ACC112 (cell line): ENCODE results near the gene PALLD.
A peak's percentile ranks its signal among the peaks of the same experiment; 100 is the strongest.

Experiments
- H2AFZ ChIP-seq: fragments of 200-600 bp; sonication (generic); one replicate; pipeline ENCODE4 v1.6.0; 2017; ENCODE audit warnings: antibody characterized with exemption, low read length; ENCODE audit not compliant: unreplicated experiment
- H3K27ac ChIP-seq: fragments of 200-600 bp; sonication (generic); 2 replicates; pipeline ENCODE4 v1.5.1; 2014; ENCODE audit warnings: low read depth, mild to moderate bottlenecking, antibody characterized with exemption, low read length, moderate library complexity
- H3K27me3 ChIP-seq: fragments of 200-600 bp; sonication (generic); 2 replicates; pipeline ENCODE4 v1.6.1; 2014; ENCODE audit warnings: mild to moderate bottlenecking, antibody characterized with exemption, low read length, moderate library complexity, mixed read lengths; ENCODE audit not compliant: insufficient read depth
- H3K36me3 ChIP-seq: fragments of 200-600 bp; sonication (generic); 2 replicates; pipeline ENCODE4 v1.6.1; 2016; ENCODE audit warnings: mild to moderate bottlenecking, antibody characterized with exemption, low read length, moderate library complexity, mixed read lengths; ENCODE audit not compliant: insufficient read depth
- H3K4me1 ChIP-seq: fragments of 200-600 bp; sonication (generic); one replicate; pipeline ENCODE4 v1.6.1; 2016; ENCODE audit warnings: low read length, mixed read lengths; ENCODE audit not compliant: insufficient read depth, unreplicated experiment, control insufficient read depth
- H3K4me3 ChIP-seq: fragments of 200-600 bp; sonication (generic); 2 replicates; pipeline ENCODE4 v1.5.1; 2014; ENCODE audit warnings: mild to moderate bottlenecking, low read depth, low read length
- H3K79me2 ChIP-seq: fragments of 200-600 bp; sonication (generic); one replicate; pipeline ENCODE4 v1.6.0; 2016; ENCODE audit warnings: low read length; ENCODE audit not compliant: control insufficient read depth, unreplicated experiment, insufficient read depth

The PALLD gene

GRCh38 chr4:168892475-168892874 is 395.6 kb downstream of the PALLD start:
- Histone ChIP-seq H3K4me3 (no peak overlapping the region), H3K36me3 (peaks cover 32% of the 10 kb centered on the region), H3K79me2 (peaks cover 18% of the 10 kb centered on the region), H3K27me3 (no peaks in the 10 kb centered on the region), H3K27ac (no peak overlapping the region), H2AFZ (no peak overlapping the region), H3K4me1 (peaks cover 10% of the 10 kb centered on the region)

DNA sequence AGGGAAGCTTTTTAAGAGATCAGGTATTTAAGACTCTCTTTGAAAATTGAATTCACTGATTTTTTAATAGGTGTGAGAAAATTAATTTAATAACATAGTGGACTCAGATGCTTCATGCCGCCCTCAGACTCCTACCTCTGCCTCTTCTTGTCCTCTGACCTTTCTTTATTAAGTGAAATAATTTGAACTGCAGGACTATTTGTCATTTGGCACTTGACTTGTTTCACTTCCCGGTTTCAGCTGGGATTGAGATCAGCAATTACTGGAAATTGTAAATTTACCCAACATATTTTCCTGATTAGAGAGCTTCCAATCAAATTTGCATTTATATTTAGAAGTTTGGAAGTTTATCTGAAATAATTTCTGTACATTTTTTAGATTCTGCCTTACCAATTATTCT is 396.4 kb downstream of the PALLD start:
- Histone ChIP-seq H3K36me3 (peaks cover 36% of the 10 kb centered on the region), H3K4me3 (no peak overlapping the region)

GRCh38 chr4:168893807-168894206 is 397.0 kb downstream of the PALLD start:
- Histone ChIP-seq H3K4me3 (no peak overlapping the region), H3K36me3 (peaks cover 42% of the 10 kb centered on the region), H3K4me1 (peaks cover 3% of the 10 kb centered on the region), H3K79me2 (peaks cover 6% of the 10 kb centered on the region), H3K27ac (no peak overlapping the region), H2AFZ (no peak overlapping the region), H3K27me3 (no peaks in the 10 kb centered on the region)

More for the DNA sequence above, 396.4 kb downstream of the PALLD start:
- no peaks in the 10 kb centered on the region for H3K27me3 ChIP-seq
- peaks cover 12% of the 10 kb centered on the region for H3K79me2 ChIP-seq
- H3K27ac ChIP-seq, result no peak overlapping the region
- peaks cover 3% of the 10 kb centered on the region for H3K4me1 ChIP-seq
- no peak overlapping the region for H2AFZ ChIP-seq

DNA sequence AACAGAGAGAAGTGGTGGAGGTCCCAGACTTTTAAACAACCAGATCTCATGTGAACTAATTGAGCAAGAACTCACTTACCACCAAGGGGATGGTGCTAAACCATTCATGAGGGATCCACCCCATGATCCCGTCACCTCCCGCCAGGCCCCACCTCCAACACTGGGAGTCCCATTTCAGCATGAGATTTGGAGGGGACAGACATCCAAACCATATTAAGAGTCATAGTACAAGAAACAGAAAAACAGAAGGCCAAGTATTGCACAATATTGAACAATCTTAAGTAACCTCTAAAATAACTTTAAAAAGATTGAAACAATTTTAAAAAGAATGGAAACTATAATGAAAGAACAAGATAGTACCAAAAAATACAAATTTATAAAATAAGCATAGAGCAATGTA is 403.2 kb downstream of the PALLD start:
- no peaks in the 10 kb centered on the region for H3K4me1 ChIP-seq
- H3K27me3 ChIP-seq, result no peaks in the 10 kb centered on the region
- H3K79me2 ChIP-seq, result no peaks in the 10 kb centered on the region
- H3K36me3 ChIP-seq, result peaks cover 37% of the 10 kb centered on the region
- H2AFZ ChIP-seq, result no peak overlapping the region
- no peak overlapping the region for H3K27ac ChIP-seq
- no peak overlapping the region for H3K4me3 ChIP-seq

- Histone ChIP-seq H3K79me2 (no peaks in the 10 kb centered on the region), H3K27me3 (no peaks in the 10 kb centered on the region), H3K36me3 (peaks cover 22% of the 10 kb centered on the region), H3K4me1 (peaks cover 21% of the 10 kb centered on the region), H3K27ac (peak overlapping the region; percentile 73), H2AFZ (no peak overlapping the region), H3K4me3 (no peak overlapping the region)
Observed at GRCh38 chr4:168907119-168907698, 410.4 kb downstream of the PALLD start.

DNA sequence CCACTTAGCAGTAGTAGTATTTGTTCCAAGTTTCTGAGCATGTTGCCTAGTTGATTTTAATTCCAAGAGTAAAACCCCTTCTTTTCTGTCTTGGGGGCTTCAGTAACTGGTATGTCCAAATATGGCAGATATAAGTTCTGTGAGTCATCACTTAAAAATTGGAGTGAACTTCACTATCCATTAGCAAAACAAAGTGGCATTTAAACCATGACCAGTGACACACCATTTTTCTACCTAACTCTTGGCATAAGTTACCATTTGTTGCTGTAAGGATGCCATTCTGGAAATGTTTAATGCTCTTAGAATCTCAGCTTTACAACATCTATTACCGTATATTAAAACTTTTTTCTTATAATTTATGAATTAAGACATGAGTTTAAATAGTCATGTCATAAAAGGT is 411.2 kb downstream of the PALLD start:
- H3K79me2 ChIP-seq, result no peaks in the 10 kb centered on the region
- H3K4me1 ChIP-seq, result peaks cover 21% of the 10 kb centered on the region
- no peak overlapping the region for H2AFZ ChIP-seq
- no peak overlapping the region for H3K4me3 ChIP-seq
- peak overlapping the region; percentile 73 for H3K27ac ChIP-seq
- H3K27me3 ChIP-seq, result no peaks in the 10 kb centered on the region
- peaks cover 25% of the 10 kb centered on the region for H3K36me3 ChIP-seq

GRCh38 chr4:168908851-168909273 is 412.0 kb downstream of the PALLD start:
- H3K36me3 ChIP-seq, result peaks cover 23% of the 10 kb centered on the region
- H3K4me1 ChIP-seq, result peaks cover 21% of the 10 kb centered on the region
- H2AFZ ChIP-seq, result no peak overlapping the region
- no peaks in the 10 kb centered on the region for H3K79me2 ChIP-seq
- H3K27me3 ChIP-seq, result no peaks in the 10 kb centered on the region
- no peak overlapping the region for H3K4me3 ChIP-seq
- peak overlapping the region; percentile 73 for H3K27ac ChIP-seq

DNA sequence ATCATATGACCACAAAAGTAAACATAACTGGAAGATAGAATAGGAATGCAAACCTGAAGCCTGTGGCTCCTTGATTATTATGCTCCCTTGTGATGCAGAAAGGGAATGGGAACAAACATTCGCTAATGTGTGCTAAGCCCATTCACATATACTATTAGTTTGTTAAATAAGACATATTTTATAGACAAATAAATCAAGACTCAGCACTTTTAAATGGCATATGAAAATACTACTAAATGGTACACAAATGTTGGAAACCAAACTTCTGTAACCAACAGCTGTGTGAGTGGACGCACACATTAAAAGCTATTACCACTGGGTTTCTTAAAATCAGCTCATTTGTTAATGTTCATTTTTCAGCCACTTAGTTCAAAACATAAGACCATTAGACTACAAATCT is 417.2 kb downstream of the PALLD start:
- H2AFZ ChIP-seq, result no peak overlapping the region
- H3K36me3 ChIP-seq, result peaks cover 28% of the 10 kb centered on the region
- H3K27ac ChIP-seq, result no peak overlapping the region
- H3K79me2 ChIP-seq, result no peaks in the 10 kb centered on the region
- peaks cover under 1% of the 10 kb centered on the region for H3K4me1 ChIP-seq
- no peaks in the 10 kb centered on the region for H3K27me3 ChIP-seq
- H3K4me3 ChIP-seq, result no peak overlapping the region

DNA sequence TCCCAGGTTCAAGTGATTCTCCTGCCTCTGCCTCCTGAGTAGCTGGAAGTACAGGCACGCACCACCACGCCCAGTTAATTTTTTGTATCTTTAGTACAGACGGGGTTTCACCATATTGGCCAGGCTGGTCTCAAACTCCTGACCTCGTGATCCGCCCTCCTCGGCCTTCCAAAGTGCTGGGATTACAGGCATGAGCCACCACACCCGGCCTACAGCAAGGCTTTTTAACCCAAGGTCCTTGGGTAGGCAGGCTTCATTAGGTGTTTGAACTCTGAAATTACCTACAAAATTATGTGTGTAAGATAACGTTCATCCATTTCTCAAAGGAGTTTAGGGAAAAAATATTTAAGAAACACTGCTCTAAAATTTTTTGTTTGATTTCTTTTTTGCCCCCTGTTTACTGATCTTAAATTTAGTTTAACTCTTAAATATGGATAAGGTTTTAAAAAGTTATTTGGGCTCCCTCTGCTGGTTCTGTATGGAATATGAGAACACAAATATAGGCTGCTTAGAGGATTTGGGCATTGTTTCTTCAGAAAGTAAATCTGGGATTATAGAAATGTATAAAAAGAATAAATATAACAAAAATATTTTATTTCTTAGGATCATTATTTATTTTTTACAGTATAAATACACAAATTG is 420.4 kb downstream of the PALLD start:
- H3K27ac ChIP-seq, result no peak overlapping the region
- H3K4me3 ChIP-seq, result no peak overlapping the region
- no peaks in the 10 kb centered on the region for H3K4me1 ChIP-seq
- no peaks in the 10 kb centered on the region for H3K27me3 ChIP-seq
- no peak overlapping the region for H2AFZ ChIP-seq
- H3K36me3 ChIP-seq, result peaks cover 16% of the 10 kb centered on the region
- H3K79me2 ChIP-seq, result no peaks in the 10 kb centered on the region

DNA sequence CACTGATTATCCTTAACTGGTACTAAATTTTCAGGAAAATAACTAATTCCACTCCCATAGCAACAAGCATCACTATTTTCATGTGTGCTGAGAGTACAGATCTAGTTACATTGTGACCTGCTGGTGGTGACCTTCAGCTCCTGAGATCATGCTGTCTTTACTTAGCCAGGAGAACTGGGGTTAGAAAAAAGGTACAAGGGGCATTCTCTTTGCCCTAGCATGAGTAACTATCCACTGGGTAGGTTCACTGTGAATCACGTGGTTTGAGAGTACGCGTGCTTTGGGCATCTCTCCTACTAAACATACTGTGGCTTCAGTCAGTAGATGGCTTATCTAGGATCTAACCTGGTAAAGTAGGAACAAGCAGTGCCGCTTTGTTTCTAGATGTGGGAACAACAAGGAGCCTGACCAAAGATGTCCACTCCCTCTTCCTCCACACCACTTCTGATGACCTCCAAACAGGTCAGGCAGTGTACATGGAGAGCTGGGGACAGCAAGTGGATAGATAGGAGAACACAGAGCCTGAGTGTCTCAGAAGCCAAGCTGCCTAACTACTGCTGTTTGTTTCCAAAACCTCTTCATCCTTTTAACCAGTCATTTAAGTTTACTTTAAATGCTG is 423.0 kb downstream of the PALLD start:
- no peak overlapping the region for H3K27ac ChIP-seq
- H2AFZ ChIP-seq, result no peak overlapping the region
- H3K36me3 ChIP-seq, result peaks cover 11% of the 10 kb centered on the region

More for the DNA sequence above, 423.0 kb downstream of the PALLD start:
- H3K27me3 ChIP-seq, result no peaks in the 10 kb centered on the region
- no peaks in the 10 kb centered on the region for H3K4me1 ChIP-seq
- no peak overlapping the region for H3K4me3 ChIP-seq
- no peaks in the 10 kb centered on the region for H3K79me2 ChIP-seq
